GM21576 (cell line): ENCODE results near the gene SPOCK1.
"Not testable (repeated sequence)": the region's sequence is repeated elsewhere in the genome, so short reads cannot be mapped to it uniquely, and the experiment has no call there.

Experiments
- ATAC-seq: cut with Tn5 transposase; IDR thresholded peaks from one replicate; pipeline ENCODE4 v1.9.1; 2021; ENCODE audit warnings: mild to moderate bottlenecking, moderate library complexity; ENCODE audit not compliant: unreplicated experiment

The SPOCK1 gene

GRCh38 chr5:137234973-137235943 lies 263.9 kb downstream of the SPOCK1 start:
- ATAC-seq: no peak

DNA sequence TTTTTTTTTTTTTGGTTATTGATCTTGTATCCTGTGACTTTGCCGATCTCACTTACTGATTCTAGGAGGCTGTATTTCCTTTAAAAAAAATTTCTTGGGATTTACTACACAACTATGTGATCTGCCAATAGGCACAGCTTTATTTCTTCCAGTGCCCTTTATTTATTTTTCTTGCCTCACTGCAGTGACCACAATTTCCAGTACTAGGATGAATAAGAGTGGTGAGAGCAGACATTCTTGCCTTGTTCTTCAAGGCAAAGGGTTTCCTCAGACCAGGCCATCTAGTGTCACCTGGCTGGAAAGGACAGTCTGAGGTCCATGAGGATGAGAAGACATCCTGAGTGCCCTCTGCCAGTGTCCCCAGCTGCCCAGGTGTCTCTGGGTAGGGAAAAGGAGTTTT lies 265.4 kb downstream of the SPOCK1 start:
- ATAC-seq: no peak

GRCh38 chr5:137233304-137233703 lies 265.8 kb downstream of the SPOCK1 start:
- ATAC-seq: not testable (repeated sequence)

DNA sequence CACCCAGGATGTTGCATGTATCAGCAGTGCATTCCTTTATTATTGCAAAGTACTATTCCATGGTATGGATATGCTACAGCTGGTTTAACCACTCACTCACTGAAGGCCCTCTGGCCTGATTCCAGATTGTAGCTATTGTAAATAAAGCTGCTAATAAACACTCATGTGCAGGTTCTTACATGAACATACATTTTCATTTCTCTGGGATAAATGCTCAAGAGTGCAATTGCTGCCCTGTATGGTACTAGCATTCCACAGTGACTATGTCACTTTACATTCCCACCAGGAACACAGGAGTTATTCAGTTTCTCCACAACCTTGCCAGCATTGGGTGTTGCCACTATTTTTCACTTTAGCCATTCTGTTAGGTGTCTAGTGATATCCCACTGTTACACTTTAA lies 267.6 kb downstream of the SPOCK1 start:
- ATAC-seq: no peak

DNA sequence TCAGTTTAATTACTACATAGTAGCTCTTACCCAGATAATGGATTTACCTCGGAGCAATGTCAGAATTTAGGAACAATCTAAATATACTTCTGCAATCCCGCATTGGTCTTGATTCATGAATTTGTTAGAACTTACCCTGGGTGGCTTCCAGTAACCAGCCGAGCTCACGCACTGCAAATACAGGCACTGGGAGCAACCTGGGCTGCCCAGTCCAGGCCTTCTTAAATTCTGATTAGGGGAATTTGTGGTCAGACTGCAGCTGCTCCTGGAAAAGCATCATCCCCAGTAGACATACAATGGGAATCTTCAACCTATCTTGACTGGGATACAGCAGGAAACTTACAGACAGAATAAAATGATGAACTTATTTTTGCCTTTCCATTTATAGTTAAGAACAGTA lies 270.3 kb downstream of the SPOCK1 start:
- no peak for ATAC-seq

GRCh38 chr5:137226081-137226480 lies 273.0 kb downstream of the SPOCK1 start:
- ATAC-seq: no peak

- ATAC-seq: no peak
Measured at GRCh38 chr5:137223324-137224295, 275.5 kb downstream of the SPOCK1 start.

DNA sequence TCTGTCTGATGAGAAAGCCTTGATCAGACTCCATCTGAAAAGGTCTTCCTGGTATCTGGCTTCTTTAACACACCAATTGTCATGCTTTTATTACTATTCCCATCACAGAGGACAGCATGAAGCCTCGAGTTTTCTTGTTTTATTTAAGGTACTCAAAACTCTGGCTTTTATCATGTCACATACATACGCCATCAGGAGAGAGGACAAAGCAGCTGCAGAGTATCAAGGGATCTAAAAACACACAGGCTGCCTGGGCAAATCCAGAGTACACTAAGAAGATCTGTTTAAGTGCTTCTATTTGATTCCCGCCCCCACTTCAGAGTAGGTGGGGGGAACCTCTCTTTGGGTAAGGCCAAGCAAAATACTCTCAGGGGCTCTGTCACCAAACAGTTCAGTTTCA lies 277.2 kb downstream of the SPOCK1 start:
- no peak for ATAC-seq

DNA sequence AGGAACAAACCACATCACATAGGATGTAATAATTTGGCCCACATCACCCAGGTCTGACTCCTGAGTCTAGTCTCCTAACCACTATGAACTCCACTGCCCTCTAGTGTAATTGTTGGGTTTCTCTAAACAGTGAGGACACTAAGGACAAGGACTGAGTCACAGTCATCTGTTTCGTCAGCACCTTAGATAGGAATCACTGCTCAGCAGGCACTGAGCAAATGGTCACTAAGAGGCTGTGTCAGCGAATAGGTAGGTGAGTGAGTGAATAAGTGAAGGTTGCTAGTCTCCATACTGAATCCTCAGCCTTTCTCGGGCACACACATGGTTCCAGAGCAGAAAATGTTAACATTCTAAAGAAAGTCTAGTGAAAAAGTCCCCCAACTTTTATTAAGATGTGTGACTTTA lies 278.6 kb downstream of the SPOCK1 start:
- ATAC-seq: peak; percentile 71

GRCh38 chr5:137218896-137219295 lies 280.2 kb downstream of the SPOCK1 start:
- ATAC-seq: no peak

- ATAC-seq: no peak
Measured at GRCh38 chr5:137218471-137218870, 280.7 kb downstream of the SPOCK1 start.

DNA sequence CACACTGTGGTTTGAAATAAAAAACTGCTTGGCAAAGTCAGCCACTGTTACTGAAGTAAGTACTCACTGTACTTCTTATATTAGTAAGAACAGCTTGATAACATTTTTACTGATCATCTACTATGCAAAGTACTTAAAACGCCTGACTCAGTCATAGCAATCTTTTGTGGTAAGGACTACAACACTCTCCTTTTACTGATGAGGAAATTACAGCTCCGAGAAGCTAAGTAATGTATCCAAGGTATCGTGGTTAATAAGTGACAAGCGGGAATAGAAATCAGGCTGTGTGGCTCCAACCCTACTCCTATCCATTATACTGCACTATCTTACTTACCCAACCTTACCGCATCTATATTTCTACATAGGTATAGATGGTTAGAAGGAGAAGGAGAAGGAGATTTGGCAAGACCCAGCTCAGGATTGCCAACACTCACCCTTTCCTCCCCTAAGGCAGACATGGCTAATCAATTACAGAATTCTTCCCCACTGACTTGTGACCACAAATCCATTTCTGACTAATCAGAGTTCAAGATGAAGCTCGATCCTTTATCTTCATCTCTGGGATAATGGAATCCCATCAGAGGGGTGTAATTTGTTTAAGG lies 281.4 kb downstream of the SPOCK1 start:
- no peak for ATAC-seq

DNA sequence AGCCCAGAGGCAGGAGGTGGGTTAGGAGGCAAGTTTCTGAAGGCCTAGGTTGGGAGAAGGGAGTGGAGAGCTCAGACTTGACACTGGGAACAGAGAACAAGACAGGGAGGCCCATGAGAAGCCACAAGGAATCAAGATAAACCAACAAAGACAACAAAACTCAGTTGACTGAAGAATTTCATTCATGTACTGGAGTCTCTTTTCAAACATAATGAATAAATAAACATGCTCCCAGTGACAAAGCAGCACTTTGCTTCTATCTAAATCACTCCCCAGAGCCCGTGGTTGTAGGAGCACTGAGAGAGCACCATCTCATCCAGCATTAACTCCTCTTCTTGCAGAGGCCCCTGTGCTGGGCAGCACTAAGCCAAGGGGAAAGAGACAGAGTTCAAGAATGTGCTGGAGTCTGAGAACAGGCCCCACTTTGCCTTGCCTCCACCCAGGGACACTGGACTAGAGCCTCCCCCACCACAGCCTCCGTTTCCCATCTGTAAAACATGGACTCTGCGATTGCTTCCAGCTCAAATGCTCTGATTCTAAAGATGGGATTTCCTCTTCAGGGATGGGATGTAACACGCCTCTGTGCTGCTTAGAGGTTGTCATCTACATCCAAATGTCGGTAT lies 282.0 kb downstream of the SPOCK1 start:
- ATAC-seq: no peak

DNA sequence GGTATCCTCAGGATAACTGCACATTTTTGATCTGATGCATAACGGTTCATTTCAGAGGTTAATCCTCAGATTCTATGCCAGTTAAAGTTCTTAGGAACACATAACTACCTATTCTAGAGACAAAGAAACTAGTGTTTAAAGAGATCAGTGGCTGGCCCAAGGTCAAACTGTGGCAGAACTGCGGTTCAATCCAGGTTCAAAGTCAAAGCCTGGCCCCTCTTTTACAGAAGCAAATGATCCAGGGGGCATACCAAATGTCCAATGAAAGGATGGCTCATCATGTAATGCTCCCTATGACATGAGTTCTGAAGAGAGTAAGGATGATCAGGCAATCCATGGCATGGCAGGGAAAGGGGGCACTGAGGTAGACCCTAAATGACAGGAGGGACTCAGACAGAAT lies 283.3 kb downstream of the SPOCK1 start:
- no peak for ATAC-seq

DNA sequence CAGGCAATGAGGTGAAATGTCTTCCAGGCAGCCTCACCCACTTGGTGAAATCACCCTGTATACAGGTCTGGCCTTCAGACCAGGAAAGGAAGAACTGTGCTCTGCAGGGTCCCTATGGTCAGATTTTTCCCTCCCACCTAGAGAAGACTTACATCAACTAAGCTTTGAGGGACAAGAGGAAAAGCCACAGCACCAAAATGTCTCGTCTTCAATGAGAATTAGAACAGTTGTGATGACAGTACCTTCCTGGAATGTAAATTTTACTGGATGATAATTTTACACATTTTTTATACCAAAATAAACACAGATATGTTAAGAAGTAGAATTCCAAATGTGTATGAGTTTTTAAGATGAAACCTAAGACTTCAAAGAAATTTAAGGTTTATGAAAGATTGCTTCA lies 283.9 kb downstream of the SPOCK1 start:
- ATAC-seq: no peak

DNA sequence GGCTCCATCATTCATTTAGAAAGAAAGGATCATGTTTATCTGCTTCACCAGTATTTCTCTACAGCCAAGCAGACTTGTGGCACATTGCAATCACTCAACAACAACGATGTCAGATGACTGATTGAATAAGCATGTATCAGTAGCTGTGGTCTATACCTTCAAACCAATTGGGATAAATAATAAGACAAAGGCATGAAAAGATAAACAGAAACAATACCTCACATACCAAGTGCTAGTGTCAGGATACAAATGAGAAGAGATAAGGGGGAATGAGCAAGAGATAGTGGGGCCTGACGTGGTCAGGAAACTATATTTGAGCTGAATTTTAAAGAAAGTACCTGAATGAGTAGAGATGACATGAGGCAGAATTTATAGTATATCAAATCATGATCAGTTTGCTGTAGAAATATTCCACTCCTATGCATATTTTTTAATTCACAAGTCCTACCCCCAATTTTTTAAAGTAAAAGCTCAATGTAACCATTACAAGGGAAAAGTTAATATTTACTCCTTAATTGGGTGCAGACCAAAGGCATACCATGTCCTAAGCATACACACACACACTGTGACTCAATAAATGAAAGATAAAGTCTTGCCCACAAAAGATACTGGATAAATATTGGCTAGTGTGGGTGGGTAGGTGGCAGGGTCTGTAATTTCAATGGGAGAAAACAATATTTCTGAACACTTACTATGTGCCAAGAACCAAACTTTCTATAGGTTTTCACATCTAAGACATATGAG lies 284.5 kb downstream of the SPOCK1 start:
- no peak for ATAC-seq

DNA sequence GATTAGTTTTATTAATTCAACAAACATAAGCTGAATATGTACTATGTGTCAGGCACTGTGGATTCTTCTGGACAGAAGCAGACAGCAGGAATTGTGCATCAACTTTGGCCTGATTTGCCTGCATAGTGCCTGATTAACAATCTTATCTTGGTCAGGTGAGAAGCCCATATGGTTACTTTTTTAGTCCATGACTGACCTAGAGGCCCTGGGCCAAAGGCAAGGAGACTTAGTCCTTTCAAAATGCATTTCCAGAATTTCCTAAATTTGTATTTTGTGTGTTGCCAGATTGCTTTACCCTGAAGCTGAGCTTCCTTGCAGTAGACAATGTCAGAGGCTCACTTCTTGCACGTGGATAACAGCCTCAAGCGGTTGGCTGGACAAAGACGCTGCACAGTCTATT lies 286.7 kb downstream of the SPOCK1 start:
- ATAC-seq: no peak

DNA sequence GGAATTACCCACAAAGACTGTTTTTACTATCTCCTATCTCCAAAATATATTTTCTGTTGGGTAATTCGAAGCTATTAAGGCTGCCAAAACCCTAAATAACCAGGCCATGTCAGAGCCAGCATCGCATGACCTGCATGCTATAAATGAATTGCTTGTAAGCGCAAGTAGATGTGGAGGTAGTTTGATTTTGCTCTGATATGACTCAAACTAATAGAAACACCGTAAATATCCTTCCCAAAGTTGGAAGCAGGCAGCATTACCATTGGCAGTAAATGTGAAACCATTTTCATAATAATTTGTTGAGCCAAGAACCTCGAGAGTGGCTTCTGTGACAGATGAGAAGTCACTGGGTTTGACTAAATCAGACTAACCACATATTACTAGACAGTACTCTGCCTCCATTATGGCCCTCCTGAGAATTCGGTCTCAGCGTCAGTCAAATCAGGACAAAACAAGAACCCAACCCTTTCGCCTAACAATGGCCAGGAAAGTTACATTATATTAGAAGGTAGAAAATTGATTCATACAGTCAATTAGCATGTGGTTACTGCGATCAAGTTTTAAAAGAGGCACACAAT lies 289.8 kb downstream of the SPOCK1 start:
- no peak for ATAC-seq

DNA sequence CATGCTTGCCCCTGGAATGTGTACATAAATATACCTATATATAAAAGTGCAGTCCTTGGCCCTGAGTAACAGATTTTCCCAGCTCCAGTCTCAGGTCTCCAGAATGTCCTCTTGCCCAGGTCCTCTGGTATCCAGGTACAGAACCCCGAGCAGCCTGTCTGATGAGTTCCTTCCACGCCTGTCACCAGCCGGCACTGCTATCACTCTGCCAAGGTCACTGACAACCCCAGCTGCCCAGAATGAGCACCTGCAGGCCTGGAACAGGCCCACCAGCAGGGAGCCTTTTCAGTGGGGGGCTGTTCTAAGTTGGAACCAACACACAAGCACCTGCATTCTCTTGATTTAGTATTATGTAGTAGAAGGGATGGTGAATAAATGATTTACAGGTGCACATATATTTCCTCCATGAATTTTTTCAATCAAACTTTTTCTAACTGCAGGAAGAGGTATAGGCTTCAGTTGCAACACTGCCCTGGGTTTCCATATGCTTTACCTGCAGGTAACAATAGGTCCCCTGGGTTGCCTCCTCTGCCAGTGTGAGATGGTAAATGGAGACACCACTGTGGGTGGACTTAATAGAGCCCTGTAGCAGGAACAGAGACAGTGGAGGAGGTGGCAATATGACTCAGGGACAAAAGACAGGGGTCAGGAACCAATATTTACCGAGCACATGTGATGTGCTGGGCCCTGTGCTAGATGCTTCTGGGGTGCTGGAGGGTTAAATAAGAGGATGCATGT lies 291.9 kb downstream of the SPOCK1 start:
- ATAC-seq: no peak
